Urinary bladder (tissue), 4 donors: Measurements from ENCODE around the gene TNF. TPM values are rescaled to one million over a fixed set of nuclear protein-coding genes. Genes with fewer than 3 reads are reported as not detected.

Experiments
- DNase-seq: peaks from one replicate; pipeline ENCODE4 v3.0.0-alpha.2; 2015; ENCODE audit errors: extremely low spot score
- H3K27ac ChIP-seq: one replicate; pipeline ENCODE4 v1.5.1; 2013; ENCODE audit warnings: low read depth, mild to moderate bottlenecking, moderate library complexity
- H3K36me3 ChIP-seq: one replicate; pipeline ENCODE4 v1.6.1; 2013; ENCODE audit warnings: mild to moderate bottlenecking, moderate library complexity; ENCODE audit not compliant: insufficient read depth
- H3K4me1 ChIP-seq: one replicate; pipeline ENCODE4 v1.6.1; 2013; ENCODE audit warnings: mild to moderate bottlenecking, moderate library complexity; ENCODE audit not compliant: insufficient read depth
- H3K4me3 ChIP-seq: one replicate; pipeline ENCODE4 v1.5.1; 2013; ENCODE audit warnings: low read depth, low read length
- WGBS: extraction: QIAGEN DNeasy Blood & Tissue Kit; methylation state at CpG from one replicate; pipeline ENCODE4 v1.1.7; 2013; 5-methylcytosine and 5-hydroxymethylcytosine counted together
- polyA plus RNA-seq: library from polyadenylated mRNA; stranded (reverse); fragments of 200-250 nt; gene quantifications from one replicate; pipeline ENCODE4 v1.2.3, GENCODE V29; 2013
- total RNA-seq: library from RNA; depleted of rRNA; stranded (reverse); fragments of >200 nt; gene quantifications from one replicate; pipeline ENCODE4 v1.2.3, GENCODE V29; 2014
- donor health status: healthy with polysubstance abuse.
- donor health status: healthy.

TNF gene
- total and polyA plus RNA-seq, 2 donors = 0.29 TPM; not detected in 1

- Histone ChIP-seq H3K4me3 (no peak within 1 kb of the TSS), H3K36me3 (no peaks in the 10 kb centered on the region), H3K27ac (no peak within 1 kb of the TSS), H3K4me1 (no peaks in the 10 kb centered on the region)
- whole genome bisulfite sequencing = 82% methylated on average over 27 of the region's 27 CpGs
- DNase-seq = no peak
These were observed 3.1 kb upstream of the TNF start, which contains the start of gene LTA for GRCh38 chr6:31572041-31572911. TSS of gene LTA (plus strand) at chr6:31572289. CDS start at chr6:31572743, 454 bp downstream.

- 85% methylated on average over 9 of the region's 9 CpGs for WGBS
- Histone ChIP-seq H3K4me3 (no peak overlapping the region), H3K27ac (no peak overlapping the region), H3K4me1 (no peaks in the 10 kb centered on the region), H3K36me3 (no peaks in the 10 kb centered on the region)
- DNase-seq = no peak
These were observed 1.9 kb upstream of the TNF start for GRCh38 chr6:31573239-31574105.

- Histone ChIP-seq H3K4me3 (no peak overlapping the region), H3K27ac (no peak overlapping the region), H3K4me1 (no peaks in the 10 kb centered on the region), H3K36me3 (no peaks in the 10 kb centered on the region)
- 83% methylated on average over 14 of the region's 14 CpGs for WGBS
- DNase-seq = no peak
These were observed 981 bp upstream of the TNF start for GRCh38 chr6:31574106-31575061.

GRCh38 chr6:31575952-31576685 is 754 bp downstream of the TNF start:
- 63% methylated on average over 8 of the region's 8 CpGs for WGBS
- Histone ChIP-seq H3K27ac (no peak overlapping the region), H3K4me3 (peak overlapping the region; percentile 1), H3K4me1 (no peaks in the 10 kb centered on the region), H3K36me3 (no peaks in the 10 kb centered on the region)
- DNase-seq = no peak

GRCh38 chr6:31576897-31577578 is 1.7 kb downstream of the TNF start:
- DNase-seq = no peak
- no peaks in the 10 kb centered on the region for H3K36me3 ChIP-seq
- WGBS = 86% methylated on average over 19 of the region's 19 CpGs
- H3K27ac ChIP-seq = no peak overlapping the region
- no peak overlapping the region for H3K4me3 ChIP-seq
- no peaks in the 10 kb centered on the region for H3K4me1 ChIP-seq

- Histone ChIP-seq H3K27ac (no peak overlapping the region), H3K36me3 (no peaks in the 10 kb centered on the region), H3K4me3 (no peak overlapping the region), H3K4me1 (no peaks in the 10 kb centered on the region)
- 80% methylated on average over 3 of the region's 3 CpGs for WGBS
- no peak for DNase-seq
These were observed 2.2 kb downstream of the TNF start for GRCh38 chr6:31577579-31577966.

- H3K4me1 ChIP-seq = no peaks in the 10 kb centered on the region
- no peak overlapping the region for H3K27ac ChIP-seq
- DNase-seq = no peak
- no peak overlapping the region for H3K4me3 ChIP-seq
- H3K36me3 ChIP-seq = no peaks in the 10 kb centered on the region
- 81% methylated on average over 12 of the region's 12 CpGs for WGBS
These were observed 3.1 kb downstream of the TNF start for GRCh38 chr6:31578184-31579118.

GRCh38 chr6:31579119-31579505 is 3.7 kb downstream of the TNF start:
- no peaks in the 10 kb centered on the region for H3K4me1 ChIP-seq

GRCh38 chr6:31579546-31580437 is 4.4 kb downstream of the TNF start:
- Histone ChIP-seq H3K36me3 (no peaks in the 10 kb centered on the region), H3K4me1 (no peaks in the 10 kb centered on the region), H3K27ac (no peak overlapping the region), H3K4me3 (no peak overlapping the region)
- WGBS = 88% methylated on average over 8 of the region's 8 CpGs
- no peak for DNase-seq

More at GRCh38 chr6:31579119-31579505, 3.7 kb downstream of the TNF start:
- Histone ChIP-seq H3K27ac (no peak overlapping the region), H3K4me3 (no peak overlapping the region), H3K36me3 (no peaks in the 10 kb centered on the region)
- DNase-seq = no peak
- WGBS = 90% methylated on average over 3 of the region's 3 CpGs

GRCh38 chr6:31580438-31580740 is 5.0 kb downstream of the TNF start:
- Histone ChIP-seq H3K36me3 (no peaks in the 10 kb centered on the region), H3K4me3 (peak overlapping the region; percentile 72), H3K4me1 (no peaks in the 10 kb centered on the region), H3K27ac (no peak overlapping the region)
- DNase-seq = no peak
- 37% methylated on average over 11 of the region's 11 CpGs for WGBS
